MM.1S (cell line): ENCODE data around the gene EXOC3L4.

ENCODE experiments used
- DNase-seq: peaks from one replicate; pipeline ENCODE4 v3.0.0-alpha.2; 2015
- H2AFZ ChIP-seq: fragments of 300-600 bp; sonication (generic); 2 replicates; pipeline ENCODE4 v1.6.0; 2016; ENCODE audit warnings: antibody characterized with exemption, low read length
- H3F3A ChIP-seq: fragments of 300-600 bp; sonication (generic); 2 replicates; pipeline ENCODE4 v1.6.1; 2016; ENCODE audit warnings: mild to moderate bottlenecking, antibody characterized with exemption, low read length, moderate library complexity, mixed read lengths; ENCODE audit not compliant: insufficient read depth
- H3K27ac ChIP-seq: fragments of 300-600 bp; sonication (generic); 2 replicates; pipeline ENCODE4 v1.5.1; 2016; ENCODE audit warnings: mild to moderate bottlenecking, low read length
- H3K27me3 ChIP-seq: fragments of 300-600 bp; sonication (generic); replicated peaks from 2 replicates; pipeline ENCODE4 v1.6.0; 2016; ENCODE audit warnings: low read length; ENCODE audit not compliant: insufficient read depth
- H3K36me3 ChIP-seq: fragments of 300-600 bp; sonication (generic); replicated peaks from 2 replicates; pipeline ENCODE4 v1.6.1; 2016; ENCODE audit warnings: mild to moderate bottlenecking, low read length, mixed read lengths; ENCODE audit not compliant: insufficient read depth
- H3K4me1 ChIP-seq: fragments of 300-600 bp; sonication (generic); 2 replicates; pipeline ENCODE4 v1.6.1; 2016; ENCODE audit warnings: low read length, mixed read lengths
- H3K4me2 ChIP-seq: fragments of 300-600 bp; sonication (generic); 2 replicates; pipeline ENCODE4 v1.6.0; 2016; ENCODE audit warnings: low read depth, low read length
- H3K4me3 ChIP-seq: fragments of 300-600 bp; sonication (generic); 2 replicates; pipeline ENCODE4 v1.5.1; 2016; ENCODE audit warnings: low read length, mixed read lengths
- H3K79me2 ChIP-seq: fragments of 300-600 bp; sonication (generic); 2 replicates; pipeline ENCODE4 v1.6.1; 2016; ENCODE audit warnings: mixed run types, low read length, mixed read lengths
- H3K9ac ChIP-seq: fragments of 300-600 bp; sonication (generic); 2 replicates; pipeline ENCODE4 v1.6.1; 2016; ENCODE audit warnings: low read length, mixed read lengths
- H3K9me2 ChIP-seq: fragments of 300-600 bp; sonication (generic); replicated peaks from 2 replicates; pipeline ENCODE4 v1.6.1; 2016; ENCODE audit warnings: mild to moderate bottlenecking, low read length, mixed read lengths; ENCODE audit not compliant: insufficient read depth
- H3K9me3 ChIP-seq: fragments of 300-600 bp; sonication (generic); replicated peaks from 2 replicates; pipeline ENCODE4 v1.6.1; 2016; ENCODE audit warnings: mild to moderate bottlenecking, low read length, mixed read lengths; ENCODE audit not compliant: insufficient read depth
- H4K20me1 ChIP-seq: fragments of 300-600 bp; sonication (generic); 2 replicates; pipeline ENCODE4 v1.6.1; 2016; ENCODE audit warnings: mild to moderate bottlenecking, low read length, moderate library complexity, mixed read lengths; ENCODE audit not compliant: insufficient read depth
- EZH2 ChIP-seq: fragments of 300-600 bp; sonication (generic); optimal IDR thresholded peaks from 2 replicates; pipeline ENCODE3; 2017; ENCODE audit warnings: low read depth, mild to moderate bottlenecking, antibody characterized with exemption, low read length, mixed read lengths
- EZH2phosphoT487 ChIP-seq: fragments of 300-600 bp; sonication (generic); IDR thresholded peaks from 2 replicates; pipeline ENCODE4 v1.6.1; 2018; ENCODE audit warnings: antibody characterized with exemption, low read length
- TF ChIP-seq, protein P1 (sequence below): fragments of 300-600 bp; sonication (generic); IDR thresholded peaks from 2 replicates; pipeline ENCODE4 v1.5.1; 2016; ENCODE audit warnings: antibody characterized with exemption, low read length, mixed read lengths

Gene EXOC3L4

DNA sequence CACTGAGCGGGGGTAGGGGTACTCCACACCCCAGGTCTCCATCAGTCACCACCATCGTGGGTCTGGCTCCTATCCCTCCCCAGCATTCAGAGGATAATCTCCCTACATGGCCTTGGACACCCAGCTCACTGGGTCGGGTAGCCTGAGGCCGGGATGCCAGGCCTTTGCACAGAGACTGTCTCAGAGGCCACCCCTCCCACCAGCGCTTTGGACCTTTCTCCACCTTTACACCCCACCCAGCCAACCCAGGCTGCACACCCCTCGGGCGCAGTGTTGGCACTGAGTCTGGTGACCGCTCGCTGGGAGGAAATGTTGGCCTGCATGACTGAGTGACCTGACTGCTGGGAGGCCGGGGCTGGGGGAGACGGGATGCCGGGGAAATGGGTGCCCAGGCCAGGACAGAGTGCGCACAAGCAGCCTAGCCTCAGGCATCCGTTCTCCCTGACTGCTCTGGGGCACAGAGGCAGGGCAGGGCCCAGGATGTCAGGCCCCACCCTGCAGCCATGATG is 21.1 kb upstream of the EXOC3L4 start:
- Histone ChIP-seq H3K4me1 (no peaks in the 10 kb centered on the region), H3K36me3 (no peaks in the 10 kb centered on the region), H3K27ac (no peak overlapping the region), H3K9me3 (no peaks in the 10 kb centered on the region), H3K27me3 (peaks cover 16% of the 10 kb centered on the region), H4K20me1 (no peaks in the 10 kb centered on the region), H3K79me2 (no peaks in the 10 kb centered on the region), H3K4me3 (no peak overlapping the region), H3F3A (no peaks in the 10 kb centered on the region), H3K9ac (no peak overlapping the region), H2AFZ (no peak overlapping the region), H3K9me2 (no peaks in the 10 kb centered on the region), H3K4me2 (no peak overlapping the region)
- no peak for DNase-seq
- TF ChIP-seq EZH2phosphoT487 (no peak), EZH2 (no peak)
- TF ChIP-seq, protein P1, sequence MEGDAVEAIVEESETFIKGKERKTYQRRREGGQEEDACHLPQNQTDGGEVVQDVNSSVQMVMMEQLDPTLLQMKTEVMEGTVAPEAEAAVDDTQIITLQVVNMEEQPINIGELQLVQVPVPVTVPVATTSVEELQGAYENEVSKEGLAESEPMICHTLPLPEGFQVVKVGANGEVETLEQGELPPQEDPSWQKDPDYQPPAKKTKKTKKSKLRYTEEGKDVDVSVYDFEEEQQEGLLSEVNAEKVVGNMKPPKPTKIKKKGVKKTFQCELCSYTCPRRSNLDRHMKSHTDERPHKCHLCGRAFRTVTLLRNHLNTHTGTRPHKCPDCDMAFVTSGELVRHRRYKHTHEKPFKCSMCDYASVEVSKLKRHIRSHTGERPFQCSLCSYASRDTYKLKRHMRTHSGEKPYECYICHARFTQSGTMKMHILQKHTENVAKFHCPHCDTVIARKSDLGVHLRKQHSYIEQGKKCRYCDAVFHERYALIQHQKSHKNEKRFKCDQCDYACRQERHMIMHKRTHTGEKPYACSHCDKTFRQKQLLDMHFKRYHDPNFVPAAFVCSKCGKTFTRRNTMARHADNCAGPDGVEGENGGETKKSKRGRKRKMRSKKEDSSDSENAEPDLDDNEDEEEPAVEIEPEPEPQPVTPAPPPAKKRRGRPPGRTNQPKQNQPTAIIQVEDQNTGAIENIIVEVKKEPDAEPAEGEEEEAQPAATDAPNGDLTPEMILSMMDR: no peak

DNA sequence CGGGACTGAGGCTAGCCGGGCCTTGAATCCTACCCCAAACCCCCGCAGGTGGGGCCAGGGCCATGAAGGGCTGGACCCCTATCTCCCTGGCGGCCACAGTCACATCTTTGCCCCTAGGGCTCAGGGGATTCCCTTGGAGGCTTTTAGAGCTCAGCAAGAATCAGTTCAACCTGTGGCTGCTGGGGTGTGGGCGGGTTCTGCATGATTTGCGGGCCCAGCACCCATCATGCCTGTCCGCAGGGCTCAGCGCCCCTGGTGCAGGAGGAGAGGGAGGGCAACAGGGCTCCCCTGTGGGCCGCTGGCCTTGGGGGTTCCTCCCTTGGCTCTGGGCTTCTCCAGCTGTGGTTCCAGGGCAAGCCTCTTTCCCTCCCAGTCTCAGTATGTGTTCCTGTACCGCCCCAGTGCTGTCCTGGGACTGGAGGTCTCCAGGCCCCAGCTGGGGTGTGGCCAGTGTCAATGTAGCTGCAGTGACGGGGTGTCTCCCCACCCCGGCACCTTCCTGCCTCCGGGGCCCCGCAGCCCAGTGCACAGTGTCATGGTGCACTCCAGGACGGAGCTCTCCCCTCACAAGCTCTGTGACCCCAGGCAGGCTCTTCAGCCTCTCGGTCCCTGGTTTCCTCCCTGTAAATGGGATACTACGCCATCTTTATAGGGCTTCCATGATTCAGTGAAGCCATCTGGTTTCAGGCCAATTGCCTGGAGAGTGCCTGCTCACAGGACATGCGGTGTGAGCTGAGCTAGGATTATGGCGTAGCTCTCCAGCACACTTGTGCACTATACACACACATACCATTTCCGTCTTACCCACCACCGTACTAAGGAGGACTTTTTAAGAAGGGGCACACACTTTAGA is 20.4 kb upstream of the EXOC3L4 start:
- DNase-seq: no peak
- H3K4me2 ChIP-seq: no peak overlapping the region

DNA sequence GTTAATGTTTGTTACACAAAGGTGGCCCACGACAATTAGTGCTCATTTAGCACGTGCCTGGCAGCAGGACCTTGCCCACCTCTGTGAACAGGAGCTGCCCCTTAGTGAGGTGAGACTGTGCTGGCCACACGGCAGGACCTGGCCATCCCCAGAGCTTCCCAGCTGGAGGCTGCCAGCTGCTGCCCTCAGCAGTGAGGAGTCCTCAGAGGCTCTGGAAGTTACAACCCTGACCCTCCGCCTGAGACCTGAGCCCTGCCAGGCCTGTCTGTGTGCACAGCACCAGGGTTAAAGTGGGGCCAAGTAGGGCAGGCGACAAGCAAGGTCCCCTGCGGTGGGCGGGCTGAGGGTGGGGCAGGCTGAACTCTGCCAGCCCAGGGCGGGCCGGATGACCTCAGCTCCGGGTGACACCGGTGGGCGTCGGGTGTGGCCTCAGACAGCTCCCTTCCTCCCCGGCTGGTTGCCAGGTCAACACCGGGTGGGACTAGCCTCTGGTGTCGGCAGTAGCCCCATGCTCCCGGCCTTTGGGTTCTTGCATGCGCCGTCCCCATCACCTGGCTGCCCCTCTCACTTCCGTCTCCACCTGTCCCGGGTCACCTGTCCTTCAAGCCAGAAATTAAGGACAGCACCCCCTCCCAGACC is 19.7 kb upstream of the EXOC3L4 start:
- Histone ChIP-seq H3K4me2 (peak overlapping the region; percentile 52; the same call in 1 of the 2 replicates), H3F3A (no peaks in the 10 kb centered on the region), H3K4me1 (no peaks in the 10 kb centered on the region), H3K9me2 (no peaks in the 10 kb centered on the region), H2AFZ (no peak overlapping the region), H3K9me3 (no peaks in the 10 kb centered on the region), H3K27ac (no peak overlapping the region), H3K4me3 (no peak overlapping the region), H4K20me1 (no peaks in the 10 kb centered on the region), H3K79me2 (no peaks in the 10 kb centered on the region), H3K9ac (no peak overlapping the region), H3K27me3 (peaks cover 16% of the 10 kb centered on the region), H3K36me3 (no peaks in the 10 kb centered on the region)
- no peak for DNase-seq
- TF ChIP-seq, protein P1: no peak
- no peak for TF ChIP-seq EZH2
- no peak for TF ChIP-seq EZH2phosphoT487

More for the DNA sequence above, 20.4 kb upstream of the EXOC3L4 start:
- Histone ChIP-seq H3K27ac (no peak overlapping the region), H3K9me2 (no peaks in the 10 kb centered on the region), H3K27me3 (peaks cover 16% of the 10 kb centered on the region), H3K9me3 (no peaks in the 10 kb centered on the region), H3K4me1 (no peaks in the 10 kb centered on the region), H3F3A (no peaks in the 10 kb centered on the region), H2AFZ (no peak overlapping the region), H3K79me2 (no peaks in the 10 kb centered on the region), H4K20me1 (no peaks in the 10 kb centered on the region), H3K4me3 (no peak overlapping the region), H3K36me3 (no peaks in the 10 kb centered on the region), H3K9ac (no peak overlapping the region)
- TF ChIP-seq EZH2 (no peak), EZH2phosphoT487 (no peak)
- TF ChIP-seq, protein P1: no peak
